ENCODE results near the gene UQCC2.

The UQCC2 gene

DNA sequence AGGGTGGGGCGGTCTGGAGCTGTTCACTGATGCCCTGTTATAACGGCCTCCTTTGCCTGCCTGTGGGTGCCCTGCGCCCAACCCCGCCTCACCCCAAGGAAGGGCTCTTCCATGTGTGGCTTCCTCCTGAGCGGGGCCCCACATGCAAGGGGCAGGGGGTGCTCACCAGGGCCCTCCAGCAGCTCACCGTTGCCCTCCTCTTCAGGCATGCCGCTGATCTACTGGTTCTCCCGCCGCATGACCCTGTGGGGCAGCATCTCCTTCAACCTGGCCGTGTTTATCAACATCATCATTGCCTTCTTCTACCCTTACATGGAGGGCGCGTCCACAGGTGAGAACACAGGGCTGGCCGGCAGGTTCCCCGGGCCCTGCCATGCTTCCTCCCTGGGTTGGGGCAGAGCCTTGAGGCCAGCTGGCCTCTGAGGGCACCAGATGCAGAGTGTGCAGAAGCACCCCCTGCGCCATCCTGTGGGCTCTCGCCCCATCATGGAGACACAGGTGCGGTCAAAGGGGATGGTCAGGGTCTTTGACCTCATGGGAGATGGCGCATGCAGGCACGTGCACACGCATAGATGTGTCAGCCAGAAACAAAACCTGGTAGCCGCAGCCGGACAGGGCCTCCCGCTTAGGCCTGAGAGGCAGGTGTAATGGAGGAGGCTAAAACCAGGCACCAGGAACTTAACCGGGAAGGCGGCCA is 22.9 kb downstream of the UQCC2 start:
- TF ChIP-seq, protein P1, sequence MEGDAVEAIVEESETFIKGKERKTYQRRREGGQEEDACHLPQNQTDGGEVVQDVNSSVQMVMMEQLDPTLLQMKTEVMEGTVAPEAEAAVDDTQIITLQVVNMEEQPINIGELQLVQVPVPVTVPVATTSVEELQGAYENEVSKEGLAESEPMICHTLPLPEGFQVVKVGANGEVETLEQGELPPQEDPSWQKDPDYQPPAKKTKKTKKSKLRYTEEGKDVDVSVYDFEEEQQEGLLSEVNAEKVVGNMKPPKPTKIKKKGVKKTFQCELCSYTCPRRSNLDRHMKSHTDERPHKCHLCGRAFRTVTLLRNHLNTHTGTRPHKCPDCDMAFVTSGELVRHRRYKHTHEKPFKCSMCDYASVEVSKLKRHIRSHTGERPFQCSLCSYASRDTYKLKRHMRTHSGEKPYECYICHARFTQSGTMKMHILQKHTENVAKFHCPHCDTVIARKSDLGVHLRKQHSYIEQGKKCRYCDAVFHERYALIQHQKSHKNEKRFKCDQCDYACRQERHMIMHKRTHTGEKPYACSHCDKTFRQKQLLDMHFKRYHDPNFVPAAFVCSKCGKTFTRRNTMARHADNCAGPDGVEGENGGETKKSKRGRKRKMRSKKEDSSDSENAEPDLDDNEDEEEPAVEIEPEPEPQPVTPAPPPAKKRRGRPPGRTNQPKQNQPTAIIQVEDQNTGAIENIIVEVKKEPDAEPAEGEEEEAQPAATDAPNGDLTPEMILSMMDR (IDR thresholded peaks at IDR 0.05; ENCODE audit: low read depth, low read length) = no peak
- no peak for DNase-seq (ENCODE audit: extremely low read depth, low read depth)

DNA sequence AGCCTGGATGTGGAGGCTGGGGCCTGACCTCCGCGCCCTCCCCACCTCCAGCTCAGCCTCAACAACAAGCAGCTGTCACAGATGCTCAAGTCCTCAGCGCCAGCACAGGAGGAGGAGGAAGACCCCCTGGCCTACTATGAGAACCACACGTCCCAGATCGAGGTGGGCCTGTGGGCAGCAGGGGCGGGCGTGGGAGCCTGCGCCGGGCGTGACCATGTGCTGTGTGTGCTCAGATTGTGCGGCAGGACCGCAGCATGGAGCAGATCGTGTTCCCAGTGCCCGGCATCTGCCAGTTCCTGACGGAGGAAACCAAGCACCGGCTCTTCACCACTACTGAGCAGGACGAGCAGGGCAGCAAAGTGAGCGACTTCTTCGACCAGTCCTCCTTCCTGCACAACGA is 23.5 kb downstream of the UQCC2 start:
- no peak for DNase-seq (ENCODE audit: extremely low read depth, low read depth)
- TF ChIP-seq, protein P1 (IDR thresholded peaks at IDR 0.05; ENCODE audit: low read depth, low read length) = no peak

DNA sequence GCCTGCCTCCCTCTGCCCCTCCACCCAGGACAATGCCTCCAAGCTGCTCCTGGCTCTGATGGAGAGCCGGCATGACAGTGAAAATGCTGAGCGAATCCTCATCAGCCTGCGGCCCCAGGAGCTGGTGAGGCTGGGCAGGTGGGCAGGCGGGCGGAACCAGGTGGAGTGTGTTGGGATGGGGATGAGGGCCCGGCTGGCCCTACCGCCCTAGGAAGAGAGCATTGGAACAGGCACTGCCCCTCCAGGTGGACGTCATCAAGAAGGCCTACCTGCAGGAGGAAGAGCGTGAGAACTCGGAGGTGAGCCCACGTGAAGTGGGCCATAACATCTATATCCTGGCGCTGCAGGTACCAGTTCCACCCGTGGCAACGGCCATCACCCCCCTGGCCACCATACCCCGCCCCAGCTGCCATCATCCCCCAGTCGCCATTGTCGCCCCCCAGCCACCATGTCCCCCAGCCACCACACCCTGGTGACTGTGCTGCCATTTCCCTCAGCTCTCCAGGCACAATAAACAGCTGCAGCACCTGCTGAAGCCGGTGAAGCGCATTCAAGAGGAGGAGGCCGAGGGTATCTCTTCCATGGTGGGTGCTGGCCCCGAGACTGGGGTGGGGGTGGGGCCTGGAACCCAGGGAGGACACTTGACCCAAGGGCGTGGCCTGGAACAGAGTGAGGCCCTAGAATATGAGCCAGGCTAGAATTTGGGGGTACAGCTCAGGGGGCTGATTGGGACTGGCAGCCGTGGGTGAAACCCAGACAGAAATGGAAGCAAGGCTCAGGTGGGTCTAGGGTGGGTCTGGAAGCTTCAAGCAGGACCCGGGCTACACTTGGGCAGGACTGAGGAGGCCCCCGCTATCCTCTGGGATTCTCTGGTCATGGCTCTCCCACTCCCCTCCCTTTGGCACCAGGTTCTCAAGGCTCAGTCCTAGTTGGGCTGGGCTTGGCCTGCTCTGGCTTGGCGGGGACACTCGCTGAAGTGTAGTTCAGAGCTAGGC is 24.2 kb downstream of the UQCC2 start:
- TF ChIP-seq, protein P1 (IDR thresholded peaks at IDR 0.05; ENCODE audit: low read depth, low read length) = no peak
- DNase-seq (ENCODE audit: extremely low read depth, low read depth) = no peak

DNA sequence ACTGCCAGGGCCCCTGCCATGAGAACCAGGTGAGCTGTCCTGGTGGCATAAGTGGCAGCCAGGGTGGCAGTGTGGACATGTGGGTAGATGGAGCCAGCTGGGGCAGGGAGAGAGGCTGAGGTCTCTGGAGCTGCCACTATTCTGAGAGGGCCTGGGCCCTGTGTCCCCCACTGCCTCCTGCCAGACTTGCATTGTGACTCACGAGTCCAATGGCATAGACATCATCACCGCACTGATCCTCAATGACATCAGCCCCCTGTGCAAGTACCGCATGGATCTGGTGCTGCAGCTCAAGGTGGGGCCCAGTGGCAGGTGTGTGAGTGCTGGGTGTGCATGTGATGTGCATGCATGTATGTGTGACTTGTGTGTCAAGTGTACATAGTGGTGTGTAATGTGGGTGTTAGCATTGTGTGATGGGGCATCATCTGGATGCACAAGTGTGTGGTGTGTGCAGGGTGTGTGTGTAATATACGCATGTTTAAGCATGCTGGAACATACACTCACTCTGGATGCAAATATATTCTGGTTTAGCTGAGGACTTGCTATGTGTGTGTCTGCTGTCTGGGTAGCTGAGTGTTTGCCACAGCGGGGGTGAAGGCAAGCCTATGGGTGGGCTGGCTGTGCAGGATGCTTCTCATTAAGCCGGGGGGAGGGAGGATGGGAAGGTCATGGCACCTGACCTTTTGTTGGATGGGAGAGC is 25.1 kb downstream of the UQCC2 start:
- DNase-seq (ENCODE audit: extremely low read depth, low read depth) = no peak
- TF ChIP-seq, protein P1 (IDR thresholded peaks at IDR 0.05; ENCODE audit: low read depth, low read length) = no peak

DNA sequence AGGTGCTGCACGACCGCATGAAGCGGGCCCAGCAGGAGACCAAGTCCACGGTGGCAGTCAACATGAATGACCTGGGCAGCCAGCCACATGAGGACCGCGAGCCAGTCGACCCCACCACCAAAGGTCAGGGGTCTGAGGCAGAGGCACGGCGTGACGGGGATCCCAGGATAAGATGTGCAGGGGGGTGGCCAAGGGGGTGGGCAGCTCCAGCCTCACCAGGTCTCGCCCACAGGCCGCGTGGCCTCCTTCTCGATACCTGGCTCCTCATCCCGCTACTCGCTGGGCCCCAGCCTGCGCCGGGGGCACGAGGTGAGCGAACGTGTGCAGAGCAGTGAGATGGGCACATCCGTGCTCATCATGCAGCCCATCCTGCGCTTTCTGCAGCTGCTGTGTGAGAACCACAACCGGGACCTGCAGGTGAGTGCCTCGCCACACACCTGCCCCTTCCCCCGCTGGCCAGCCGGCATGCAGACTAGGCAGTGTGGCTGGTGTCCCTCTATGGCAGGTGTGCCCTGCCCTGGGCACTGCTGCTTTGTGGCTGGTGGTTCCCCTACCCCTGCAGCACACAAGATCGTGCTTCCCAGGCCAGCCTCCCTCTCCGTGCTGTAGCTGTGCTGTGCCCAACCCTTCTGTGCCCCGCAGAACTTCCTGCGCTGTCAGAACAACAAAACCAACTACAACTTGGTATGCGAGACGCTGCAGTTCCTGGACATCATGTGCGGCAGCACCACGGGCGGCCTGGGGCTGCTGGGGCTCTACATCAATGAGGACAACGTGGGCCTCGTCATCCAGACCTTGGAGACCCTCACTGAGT is 25.9 kb downstream of the UQCC2 start:
- TF ChIP-seq, protein P1 (IDR thresholded peaks at IDR 0.05; ENCODE audit: low read depth, low read length) = no peak
- DNase-seq (ENCODE audit: extremely low read depth, low read depth) = no peak

DNA sequence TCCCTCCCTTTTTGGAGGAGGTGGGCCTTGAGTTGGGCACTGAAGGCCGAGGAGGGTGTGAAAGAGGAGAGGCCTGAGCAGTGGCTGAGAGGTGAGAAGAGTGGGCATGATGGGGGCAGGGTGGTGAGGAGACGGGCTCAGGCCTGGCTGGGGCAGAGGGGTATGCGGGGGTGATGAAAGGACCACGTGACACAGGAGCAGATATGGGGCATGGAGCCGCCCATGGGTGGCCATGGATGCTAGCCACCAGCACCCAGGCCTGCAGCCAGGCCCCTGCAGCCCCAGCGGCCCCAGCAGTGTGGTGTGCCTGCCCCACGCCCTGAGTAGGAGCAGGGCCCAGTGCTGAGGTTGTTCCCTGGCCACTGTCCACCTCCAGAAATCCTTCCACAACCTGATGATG is 26.5 kb downstream of the UQCC2 start:
- DNase-seq (ENCODE audit: extremely low read depth, low read depth) = no peak

More for the DNA sequence above, 26.5 kb downstream of the UQCC2 start:
- TF ChIP-seq, protein P1 (IDR thresholded peaks at IDR 0.05; ENCODE audit: low read depth, low read length) = no peak
